NB4 (cell line): ENCODE data around the gene IDH3G.

ENCODE experiments used
- CTCF ChIP-seq: IDR thresholded peaks from one replicate; pipeline ENCODE4 v1.5.1; 2012; ENCODE audit warnings: low read depth, low read length
- MAX ChIP-seq: IDR thresholded peaks from 2 replicates; pipeline ENCODE4 v1.6.1; 2011; ENCODE audit warnings: low read depth, low read length
- MYC ChIP-seq: IDR thresholded peaks from 2 replicates; pipeline ENCODE4 v1.6.1; 2011; ENCODE audit warnings: low read depth, low read length
- POLR2A ChIP-seq: IDR thresholded peaks from 2 replicates; pipeline ENCODE4 v1.6.1; 2011; ENCODE audit warnings: mild to moderate bottlenecking; ENCODE audit not compliant: insufficient read length; ENCODE audit errors: extremely low read depth

- TF ChIP-seq CTCF, result no peak
- TF ChIP-seq POLR2A, result no peak
- TF ChIP-seq MYC, result no peak
- TF ChIP-seq MAX, result no peak
Measured at GRCh38 chrX:153755136-153755535, 39.0 kb downstream of the IDH3G start.
